Astrocyte (in vitro differentiated cells and primary cell): ENCODE measurements around the gene SCN2A. TPM values are rescaled to one million over a fixed set of nuclear protein-coding genes. Genes with fewer than 3 reads are reported as not detected.
"Not testable (repeated sequence)": the region's sequence is repeated elsewhere in the genome, so short reads cannot be mapped to it uniquely, and the experiment has no call there.

ENCODE experiments used
- DNase-seq: peaks from one replicate; pipeline ENCODE4 v3.0.0-alpha.2; 2010; ENCODE audit warnings: low read depth
- FAIRE-seq: peaks from 2 replicates; lab custom pipeline; 2011; peaks lifted over from hg19 to GRCh38; lab: Jason Lieb, UNC
- H2AFZ ChIP-seq: 2 replicates; pipeline ENCODE4 v1.6.0; 2012; ENCODE audit warnings: low read depth, low read length, inconsistent platforms
- H3K27ac ChIP-seq: 2 replicates; pipeline ENCODE4 v1.5.1; 2011; ENCODE audit warnings: low read depth, low read length, inconsistent platforms
- H3K27me3 ChIP-seq: 2 replicates; pipeline ENCODE4 v1.6.0; 2011; ENCODE audit warnings: low read length, inconsistent platforms; ENCODE audit not compliant: insufficient read depth
- H3K36me3 ChIP-seq: 2 replicates; pipeline ENCODE4 v1.5.1; 2011; ENCODE audit warnings: low read length, inconsistent platforms; ENCODE audit not compliant: insufficient read depth
- H3K4me1 ChIP-seq: 2 replicates; pipeline ENCODE4 v1.5.1; 2011; ENCODE audit warnings: low read length, inconsistent platforms; ENCODE audit not compliant: insufficient read depth
- H3K4me2 ChIP-seq: 2 replicates; pipeline ENCODE4 v1.6.0; 2012; ENCODE audit warnings: low read length, inconsistent platforms
- H3K4me3 ChIP-seq: 2 replicates; pipeline ENCODE4 v1.5.1; 2011; ENCODE audit warnings: low read depth, mild to moderate bottlenecking, low read length, inconsistent platforms; ENCODE audit not compliant: insufficient read depth
- H3K79me2 ChIP-seq: 2 replicates; pipeline ENCODE4 v1.6.0; 2012; ENCODE audit warnings: mild to moderate bottlenecking, low read length, inconsistent platforms; ENCODE audit not compliant: insufficient read depth
- H3K9ac ChIP-seq: 2 replicates; pipeline ENCODE4 v1.6.0; 2012; ENCODE audit warnings: mild to moderate bottlenecking, low read length, inconsistent platforms
- H3K9me3 ChIP-seq: 2 replicates; pipeline ENCODE4 v1.5.1; 2012; ENCODE audit warnings: low read depth, mild to moderate bottlenecking, low read length, inconsistent platforms; ENCODE audit not compliant: insufficient read depth
- H4K20me1 ChIP-seq: 2 replicates; pipeline ENCODE4 v1.6.0; 2012; ENCODE audit warnings: low read length, inconsistent platforms; ENCODE audit not compliant: insufficient read depth
- H3K27ac Mint-ChIP-seq: one replicate; pipeline ENCODE4 v1.8.0; 2021; ENCODE audit warnings: mild to moderate bottlenecking, mixed read lengths; ENCODE audit not compliant: unreplicated experiment
- H3K27me3 Mint-ChIP-seq: one replicate; pipeline ENCODE4 v1.8.0; 2021; ENCODE audit warnings: low read depth, mixed read lengths; ENCODE audit not compliant: unreplicated experiment
- H3K36me3 Mint-ChIP-seq: one replicate; pipeline ENCODE4 v1.8.0; 2021; ENCODE audit warnings: low read depth, mixed read lengths; ENCODE audit not compliant: unreplicated experiment
- H3K4me1 Mint-ChIP-seq: one replicate; pipeline ENCODE4 v1.8.0; 2021; ENCODE audit warnings: low read depth, mixed read lengths; ENCODE audit not compliant: unreplicated experiment
- H3K4me3 Mint-ChIP-seq: one replicate; pipeline ENCODE4 v1.8.0; 2021; ENCODE audit warnings: mild to moderate bottlenecking, moderate library complexity, mixed read lengths; ENCODE audit not compliant: unreplicated experiment
- H3K9me3 Mint-ChIP-seq: one replicate; pipeline ENCODE4 v1.8.0; 2021; ENCODE audit warnings: mild to moderate bottlenecking, mixed read lengths; ENCODE audit not compliant: unreplicated experiment
- CTCF ChIP-seq: IDR thresholded peaks from 2 replicates; pipeline ENCODE4 v1.5.1; 2011; ENCODE audit warnings: low read depth, mild to moderate bottlenecking, inconsistent platforms, low read length, moderate library complexity; ENCODE audit not compliant: insufficient read depth
- EZH2 ChIP-seq: IDR thresholded peaks from 2 replicates; pipeline ENCODE4 v1.6.1; 2012; ENCODE audit warnings: mild to moderate bottlenecking, low read length, inconsistent platforms; ENCODE audit not compliant: insufficient read depth
- total RNA-seq: library from RNA; stranded (reverse); gene quantifications from 2 replicates; pipeline ENCODE4 v1.2.1, GENCODE V29; 2021

Gene SCN2A
- total RNA-seq, 1 donor from 2014 or later = 7.5 TPM

GRCh38 chr2:165382362-165382761, 143.1 kb downstream of the SCN2A start:
- no peaks in the 10 kb centered on the region for H3K9me3 ChIP-seq
- H3K4me1 Mint-ChIP-seq = no peaks in the 10 kb centered on the region
- FAIRE-seq = no peak

DNA sequence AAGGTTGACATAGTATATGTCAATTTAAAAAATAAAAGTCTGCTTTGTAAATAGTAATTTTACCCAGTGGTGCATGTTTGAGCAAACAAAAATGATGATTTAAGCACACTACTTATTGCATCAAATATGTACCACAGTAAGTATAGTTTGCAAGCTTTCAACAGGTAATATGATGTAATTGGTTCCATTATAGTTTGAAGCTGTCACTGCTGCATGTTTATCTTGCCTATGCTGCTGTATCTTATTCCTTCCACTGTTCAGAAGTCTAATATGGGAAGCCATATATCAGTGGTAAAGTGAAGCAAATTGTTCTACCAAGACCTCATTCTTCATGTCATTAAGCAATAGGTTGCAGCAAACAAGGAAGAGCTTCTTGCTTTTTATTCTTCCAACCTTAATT, 151.7 kb downstream of the SCN2A start:
- Histone ChIP-seq H3K27ac (no peak overlapping the region), H3K4me1 (no peaks in the 10 kb centered on the region), H4K20me1 (no peaks in the 10 kb centered on the region), H3K9ac (no peak overlapping the region), H2AFZ (no peak overlapping the region), H3K79me2 (no peaks in the 10 kb centered on the region), H3K27me3 (no peaks in the 10 kb centered on the region), H3K9me3 (no peaks in the 10 kb centered on the region), H3K36me3 (no peaks in the 10 kb centered on the region), H3K4me2 (no peak overlapping the region), H3K4me3 (no peak overlapping the region)
- DNase-seq (no peak), FAIRE-seq (no peak)
- no peaks in the 10 kb centered on the region for H3K4me1 Mint-ChIP-seq
- no peaks in the 10 kb centered on the region for H3K9me3 Mint-ChIP-seq
- no peak for TF ChIP-seq CTCF
- TF ChIP-seq EZH2 = no peak
- H3K4me3 Mint-ChIP-seq = no peak overlapping the region
- peaks cover 5% of the 10 kb centered on the region for H3K36me3 Mint-ChIP-seq
- no peak overlapping the region for H3K27ac Mint-ChIP-seq
- H3K27me3 Mint-ChIP-seq = no peaks in the 10 kb centered on the region

More at GRCh38 chr2:165382362-165382761, 143.1 kb downstream of the SCN2A start:
- DNase-seq = no peak
- H3K27me3 ChIP-seq = no peaks in the 10 kb centered on the region
- no peak overlapping the region for H3K4me3 ChIP-seq
- TF ChIP-seq CTCF = no peak
- H3K4me1 ChIP-seq = no peaks in the 10 kb centered on the region
- Mint-ChIP-seq H3K9me3 (no peaks in the 10 kb centered on the region), H3K36me3 (no peaks in the 10 kb centered on the region), H3K4me3 (no peak overlapping the region), H3K27me3 (no peaks in the 10 kb centered on the region), H3K27ac (no peak overlapping the region)
- H3K4me2 ChIP-seq = no peak overlapping the region
- no peaks in the 10 kb centered on the region for H3K36me3 ChIP-seq
- no peaks in the 10 kb centered on the region for H3K79me2 ChIP-seq
- no peak overlapping the region for H3K27ac ChIP-seq
- H4K20me1 ChIP-seq = no peaks in the 10 kb centered on the region
- H3K9ac ChIP-seq = no peak overlapping the region
- H2AFZ ChIP-seq = no peak overlapping the region

DNA sequence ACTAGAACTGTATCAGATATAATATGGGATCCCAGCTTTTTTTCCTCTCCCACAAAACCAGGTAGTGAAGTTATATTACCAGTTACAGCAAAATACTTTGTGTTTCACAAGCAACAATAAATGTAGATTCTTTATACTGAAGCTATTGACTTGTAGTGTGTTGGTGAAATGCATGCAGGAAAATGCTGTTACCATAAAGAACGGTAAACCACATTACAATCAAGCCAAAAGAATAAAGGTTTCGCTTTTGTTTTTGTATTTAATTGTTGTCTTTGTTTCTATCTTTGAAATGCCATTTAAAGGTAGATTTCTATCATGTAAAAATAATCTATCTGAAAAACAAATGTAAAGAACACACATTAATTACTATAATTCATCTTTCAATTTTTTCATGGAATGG, 152.6 kb downstream of the SCN2A start:
- Mint-ChIP-seq H3K4me1 (no peaks in the 10 kb centered on the region), H3K4me3 (no peak overlapping the region)
- H3K4me1 ChIP-seq = no peaks in the 10 kb centered on the region

GRCh38 chr2:165398603-165399002, 159.4 kb downstream of the SCN2A start:
- not testable (repeated sequence) for H3K9me3 ChIP-seq, H3K4me1 ChIP-seq, H3K36me3 Mint-ChIP-seq, H3K9me3 Mint-ChIP-seq, H3K27ac Mint-ChIP-seq, H3K4me3 ChIP-seq, H3K36me3 ChIP-seq, H3K4me1 Mint-ChIP-seq, H3K27me3 Mint-ChIP-seq, H3K27ac ChIP-seq, H3K9ac ChIP-seq, H2AFZ ChIP-seq, H3K27me3 ChIP-seq, FAIRE-seq, H3K79me2 ChIP-seq, H3K4me2 ChIP-seq, DNase-seq, H4K20me1 ChIP-seq, H3K4me3 Mint-ChIP-seq

More for the DNA sequence above, 152.6 kb downstream of the SCN2A start:
- Histone ChIP-seq H2AFZ (no peak overlapping the region), H3K36me3 (no peaks in the 10 kb centered on the region), H3K27ac (no peak overlapping the region), H3K79me2 (no peaks in the 10 kb centered on the region), H3K4me3 (no peak overlapping the region), H4K20me1 (no peaks in the 10 kb centered on the region), H3K9ac (no peak overlapping the region), H3K4me2 (no peak overlapping the region), H3K9me3 (no peaks in the 10 kb centered on the region), H3K27me3 (no peaks in the 10 kb centered on the region)
- TF ChIP-seq EZH2 (no peak), CTCF (no peak)
- Mint-ChIP-seq H3K27ac (no peak overlapping the region), H3K36me3 (peaks cover 5% of the 10 kb centered on the region), H3K9me3 (no peaks in the 10 kb centered on the region), H3K27me3 (no peaks in the 10 kb centered on the region)
- FAIRE-seq = no peak
- DNase-seq = no peak
